Erythroblast (primary cell): ENCODE data around the gene CSH1.
A peak's percentile ranks its signal among the peaks of the same experiment; 100 is the strongest.
"Not testable (repeated sequence)": the region's sequence is repeated elsewhere in the genome, so short reads cannot be mapped to it uniquely, and the experiment has no call there.

ENCODE experiments used
- DNase-seq, 2 experiments: peaks; one replicate each; lab custom pipeline; 2025; lab: John Stamatoyannopoulos, UW
- GATA1 ChIP-seq: IDR thresholded peaks from 2 replicates; pipeline ENCODE4 v1.6.1; 2011; ENCODE audit warnings: low read depth, mild to moderate bottlenecking, control low read depth, low read length, moderate library complexity
- POLR2A ChIP-seq: IDR thresholded peaks from 2 replicates; pipeline ENCODE4 v1.6.1; 2011; ENCODE audit warnings: mild to moderate bottlenecking, low read length

The CSH1 gene

DNA sequence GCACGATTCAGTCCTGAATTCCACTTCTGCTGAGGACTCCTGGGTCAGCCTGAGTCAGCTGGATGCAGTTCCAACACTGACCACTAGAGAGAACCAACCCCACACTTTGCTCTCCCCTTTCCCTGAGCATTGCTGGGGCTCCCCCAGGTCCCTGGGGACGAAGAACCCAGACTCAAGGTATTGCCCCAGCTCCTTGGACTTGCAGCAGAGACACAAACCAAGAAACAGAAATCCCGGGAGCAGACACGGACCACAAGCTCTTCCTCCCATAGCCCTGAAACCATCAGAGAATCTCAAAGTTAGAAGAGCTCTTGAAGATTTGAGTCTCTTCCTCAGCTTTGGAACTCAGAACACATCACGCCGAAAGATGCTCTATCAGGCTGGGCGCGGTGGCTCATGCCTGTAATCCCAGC is 22.9 kb upstream of the CSH1 start:
- DNase-seq = peak; percentile 57 to 82
- TF ChIP-seq GATA1 (no peak), POLR2A (no peak)

DNA sequence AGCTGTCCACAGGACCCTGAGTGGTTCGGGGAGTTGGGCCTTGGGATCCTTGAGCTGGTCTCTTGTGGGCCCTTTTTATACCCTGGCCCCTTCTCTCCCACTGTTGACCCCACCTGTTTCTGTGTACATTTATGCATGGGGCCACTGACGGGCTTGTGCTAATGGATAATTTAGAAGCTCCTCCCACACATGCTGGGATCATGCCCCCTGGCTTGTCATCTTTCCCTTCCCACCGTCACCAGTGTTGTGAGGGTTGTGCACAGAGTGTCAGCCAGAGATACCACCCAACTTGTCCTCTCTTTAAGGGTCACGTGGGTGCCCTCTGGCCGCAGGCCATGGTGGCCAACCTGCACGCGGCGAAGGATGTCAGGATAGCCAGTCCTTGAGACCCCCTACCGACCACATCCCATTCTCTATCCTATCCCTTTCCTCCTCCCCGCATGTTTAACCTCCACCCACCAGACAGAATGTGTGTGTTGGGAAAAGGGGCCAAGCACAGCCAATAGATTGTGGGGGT is 22.5 kb upstream of the CSH1 start, which contains the start of gene GH1:
TSS of gene GH1 (minus strand) at position 51 of the 517 bp plus-strand sequence. CDS start 63 bp downstream, outside the sequence.
- DNase-seq = not testable (repeated sequence)

DNA sequence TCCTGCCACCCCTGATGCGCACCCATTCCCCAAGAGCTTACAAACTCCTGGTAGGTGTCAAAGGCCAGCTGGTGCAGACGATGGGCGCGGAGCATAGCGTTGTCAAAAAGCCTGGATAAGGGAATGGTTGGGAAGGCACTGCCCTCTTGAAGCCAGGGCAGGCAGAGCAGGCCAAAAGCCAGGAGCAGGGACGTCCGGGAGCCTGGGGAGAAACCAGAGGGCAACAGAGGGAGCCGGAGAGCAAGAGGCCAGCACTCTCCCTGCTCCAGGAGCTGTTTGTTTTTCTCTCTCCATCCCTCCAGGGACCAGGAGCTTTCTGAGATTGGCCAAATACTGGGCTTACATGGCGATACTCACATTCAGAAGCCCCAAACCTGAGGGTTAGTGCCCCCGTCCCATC is 21.9 kb upstream of the CSH1 start:
- no peak for DNase-seq
- TF ChIP-seq POLR2A (no peak), GATA1 (no peak)

DNA sequence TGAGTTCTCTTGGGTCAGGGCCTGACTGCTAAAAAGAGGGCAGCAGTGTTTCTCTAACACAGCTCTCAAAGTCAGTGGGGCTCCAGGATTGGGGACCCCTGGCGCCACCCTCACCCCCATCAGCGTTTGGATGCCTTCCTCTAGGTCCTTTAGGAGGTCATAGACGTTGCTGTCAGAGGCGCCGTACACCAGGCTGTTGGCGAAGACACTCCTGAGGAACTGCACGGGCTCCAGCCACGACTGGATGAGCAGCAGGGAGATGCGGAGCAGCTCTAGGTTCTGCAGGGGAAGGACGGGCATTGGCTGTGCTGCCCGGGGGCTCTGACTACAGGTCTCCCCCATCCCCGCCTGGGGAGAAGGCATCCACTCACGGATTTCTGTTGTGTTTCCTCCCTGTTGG is 21.3 kb upstream of the CSH1 start:
- no peak for DNase-seq
- TF ChIP-seq GATA1 (no peak), POLR2A (no peak)

DNA sequence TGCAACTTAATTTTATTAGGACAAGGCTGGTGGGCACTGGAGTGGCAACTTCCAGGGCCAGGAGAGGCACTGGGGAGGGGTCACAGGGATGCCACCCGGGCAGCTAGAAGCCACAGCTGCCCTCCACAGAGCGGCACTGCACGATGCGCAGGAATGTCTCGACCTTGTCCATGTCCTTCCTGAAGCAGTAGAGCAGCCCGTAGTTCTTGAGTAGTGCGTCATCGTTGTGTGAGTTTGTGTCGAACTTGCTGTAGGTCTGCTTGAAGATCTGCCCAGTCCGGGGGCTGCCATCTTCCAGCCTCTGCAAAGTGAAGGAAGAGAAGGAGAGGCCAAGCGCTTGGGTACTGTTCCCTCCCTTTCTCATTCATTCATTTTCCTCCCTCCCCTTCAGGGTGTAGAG is 20.8 kb upstream of the CSH1 start:
- DNase-seq = not testable (repeated sequence)

DNA sequence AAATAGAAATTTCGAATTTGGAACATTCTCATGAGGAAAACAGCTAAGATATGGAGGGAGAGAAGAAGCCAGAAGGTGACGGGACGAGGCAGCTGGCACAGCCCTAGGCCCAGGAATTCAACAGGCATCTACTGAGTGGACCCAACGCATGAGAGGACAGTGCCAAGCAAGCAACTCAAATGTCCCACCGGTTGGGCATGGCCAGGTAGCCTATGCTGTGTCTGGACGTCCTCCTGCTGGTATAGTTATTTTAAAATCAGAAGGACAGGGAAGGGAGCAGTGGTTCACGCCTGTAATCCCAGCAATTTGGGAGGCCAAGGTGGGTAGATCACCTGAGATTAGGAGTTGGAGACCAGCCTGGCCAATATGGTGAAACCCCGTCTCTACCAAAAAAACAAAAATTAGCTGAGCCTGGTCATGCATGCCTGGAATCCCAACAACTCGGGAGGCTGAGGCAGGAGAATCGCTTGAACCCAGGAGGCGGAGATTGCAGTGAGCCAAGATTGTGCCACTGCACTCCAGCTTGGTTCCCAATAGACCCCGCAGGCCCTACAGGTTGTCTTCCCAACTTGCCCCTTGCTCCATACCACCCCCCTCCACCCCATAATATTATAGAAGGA is 20.3 kb upstream of the CSH1 start:
- TF ChIP-seq GATA1 (no peak), POLR2A (no peak)
- DNase-seq = no peak

DNA sequence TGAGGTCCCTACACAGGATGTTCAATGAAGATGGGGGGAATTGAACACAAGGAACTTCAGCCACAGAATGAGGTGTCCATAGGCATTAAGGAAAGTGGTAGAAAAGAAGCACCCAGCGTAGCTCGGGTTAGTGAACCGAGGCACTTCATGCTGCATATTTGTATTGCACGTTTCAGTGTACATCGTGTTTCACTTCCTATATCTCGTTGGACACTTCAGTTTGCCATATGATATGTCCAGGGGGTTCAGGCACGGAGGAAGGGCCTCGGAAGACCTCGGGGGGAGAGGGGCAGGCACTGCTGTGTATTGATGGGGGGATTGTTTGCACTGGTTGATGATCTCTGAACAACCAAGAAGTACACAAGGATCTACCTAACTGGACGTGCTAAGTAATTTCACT is 19.4 kb upstream of the CSH1 start:
- not testable (repeated sequence) for DNase-seq

DNA sequence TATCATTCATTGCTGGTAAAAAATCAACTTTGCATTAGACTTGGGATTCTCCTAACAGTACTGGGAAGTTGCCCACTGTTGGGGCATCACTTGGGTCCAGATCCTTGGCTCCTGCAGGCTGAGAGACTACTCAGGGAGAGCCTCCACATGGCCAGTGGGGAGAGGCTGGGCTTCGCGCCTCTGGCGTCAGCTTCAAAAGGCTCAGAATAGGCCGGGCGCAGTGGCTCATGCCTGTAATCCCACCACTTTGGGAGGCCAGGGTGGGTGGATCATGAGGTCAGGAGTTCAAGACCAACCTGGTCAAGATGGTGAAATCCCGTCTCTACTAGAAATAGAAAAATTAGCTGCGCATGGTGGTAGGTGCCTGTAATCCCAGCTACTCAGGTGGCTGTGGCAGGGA is 18.1 kb upstream of the CSH1 start:
- no peak for DNase-seq
- TF ChIP-seq GATA1 (no peak), POLR2A (no peak)

DNA sequence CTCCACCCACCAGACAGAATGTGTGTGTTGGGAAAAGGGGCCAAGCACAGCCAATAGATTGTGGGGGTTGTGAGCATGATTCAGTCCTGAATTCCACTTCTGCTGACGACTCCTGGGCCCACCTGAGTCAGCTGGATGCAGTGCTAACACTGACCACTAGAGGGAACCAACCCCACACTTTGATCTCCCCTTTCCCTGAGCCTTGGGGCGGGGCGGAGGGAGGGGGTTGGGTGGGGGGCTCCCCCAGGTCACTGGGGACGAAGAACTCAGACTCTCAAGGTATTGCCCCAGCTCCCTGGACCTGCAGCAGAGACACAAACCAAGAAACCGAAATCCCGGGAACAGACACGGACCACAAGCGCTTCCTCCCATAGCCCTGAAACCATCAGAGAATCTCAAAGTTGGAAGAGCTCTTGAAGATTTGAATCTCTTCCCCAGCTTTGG is 15.3 kb upstream of the CSH1 start:
- peak in 1 of 2 experiments; percentile 69 for DNase-seq
- TF ChIP-seq GATA1 (no peak), POLR2A (no peak)

DNA sequence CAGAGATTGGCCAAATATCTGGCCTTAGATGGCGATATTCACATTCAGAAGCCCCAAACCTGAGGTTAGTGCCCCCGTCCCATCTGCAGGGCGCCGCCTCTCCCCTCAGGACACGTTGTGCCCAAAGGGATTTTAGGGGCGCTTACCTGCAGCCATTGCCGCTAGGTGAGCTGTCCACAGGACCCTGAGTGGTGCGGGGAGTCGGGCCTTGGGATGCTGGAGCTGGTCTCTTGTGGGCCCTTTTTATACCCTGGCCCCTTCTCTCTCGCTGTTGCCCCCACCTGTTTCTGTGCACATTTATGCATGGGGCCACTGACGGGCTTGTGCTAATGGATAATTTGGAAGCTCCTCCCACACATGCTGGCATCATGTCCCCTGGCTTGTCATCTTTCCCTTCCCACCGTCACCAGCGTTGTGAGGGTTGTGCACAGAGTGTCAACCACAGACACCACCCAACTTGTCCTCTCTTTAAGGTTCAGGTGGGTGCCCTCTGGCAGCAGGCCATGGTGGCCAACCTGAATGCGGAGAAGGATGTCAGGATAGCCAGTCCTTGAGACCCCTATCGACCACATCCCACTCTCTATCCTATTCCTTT is 14.8 kb upstream of the CSH1 start, which contains the start of gene CSHL1:
TSS of gene CSHL1 (minus strand) at position 218 of the 595 bp plus-strand sequence. CDS start at position 156, 62 bp downstream.
- TF ChIP-seq POLR2A = no peak
- no peak for TF ChIP-seq GATA1
- no peak for DNase-seq

DNA sequence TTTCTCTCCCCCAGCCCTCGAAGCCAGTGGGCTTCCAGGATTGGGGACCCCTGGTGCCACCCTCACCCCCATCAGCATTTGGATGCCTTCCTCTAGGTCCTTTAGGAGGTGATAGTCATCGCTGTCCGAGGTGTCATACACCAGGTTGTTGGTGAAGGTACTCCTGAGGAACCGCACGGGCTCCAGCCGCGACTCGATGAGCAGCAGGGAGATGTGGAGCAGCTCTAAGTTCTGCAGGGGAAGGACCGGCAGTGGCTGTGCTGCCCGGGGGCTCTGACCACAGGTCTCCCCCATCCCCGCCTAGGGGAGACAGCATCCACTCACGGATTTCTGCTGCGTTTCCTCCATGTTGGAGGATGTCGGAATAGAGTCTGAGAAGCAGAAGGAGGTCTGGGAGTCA is 13.7 kb upstream of the CSH1 start:
- DNase-seq = no peak
- TF ChIP-seq POLR2A = no peak
- TF ChIP-seq GATA1 = no peak

DNA sequence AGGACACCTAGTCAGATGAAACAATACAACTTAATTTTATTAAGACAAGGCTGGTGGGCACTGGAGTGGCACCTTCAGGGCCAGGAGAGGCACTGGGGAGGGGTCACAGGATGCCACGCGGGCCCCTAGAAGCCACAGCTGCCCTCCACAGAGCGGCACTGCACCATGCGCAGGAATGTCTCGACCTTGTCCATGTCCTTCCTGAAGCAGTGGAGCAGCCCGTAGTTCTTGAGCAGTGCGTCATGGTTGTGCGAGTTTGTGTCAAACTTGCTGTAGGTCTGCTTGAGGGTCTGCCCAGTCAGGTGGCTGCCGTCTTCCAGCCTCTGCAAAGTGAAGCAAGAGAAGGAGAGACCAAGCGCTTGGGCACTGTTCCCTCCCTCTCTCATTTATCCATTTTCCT is 13.2 kb upstream of the CSH1 start:
- not testable (repeated sequence) for DNase-seq

DNA sequence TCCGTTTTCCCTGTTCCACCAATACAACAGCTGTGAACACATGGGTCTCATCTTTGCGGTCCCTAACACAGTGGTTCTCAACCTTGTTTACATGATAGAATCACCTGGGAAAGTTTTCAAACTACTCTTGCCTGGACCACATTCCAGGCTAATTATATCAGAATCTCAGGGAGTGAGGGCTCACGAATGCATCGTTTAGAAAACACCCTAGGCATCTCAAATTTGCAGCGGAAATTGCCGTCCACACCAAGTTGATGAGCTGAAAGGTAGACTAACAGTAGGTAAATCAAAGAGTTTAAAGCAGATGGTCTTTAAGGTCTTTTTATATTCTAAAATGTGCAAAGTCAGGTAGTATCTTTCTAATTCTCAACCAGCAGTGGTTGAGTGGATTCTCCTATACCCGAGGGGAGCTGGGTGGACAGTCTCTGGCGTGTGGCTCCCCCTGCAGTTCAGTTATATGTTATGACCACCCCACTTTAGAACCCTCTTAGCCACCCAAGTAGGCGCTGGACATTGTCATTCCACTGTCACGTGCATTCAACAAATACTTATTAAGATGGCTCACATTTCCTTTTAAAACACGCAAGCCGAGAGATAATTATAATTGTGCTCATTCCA is 10.9 kb upstream of the CSH1 start:
- DNase-seq = peak in 1 of 2 experiments; percentile 19

DNA sequence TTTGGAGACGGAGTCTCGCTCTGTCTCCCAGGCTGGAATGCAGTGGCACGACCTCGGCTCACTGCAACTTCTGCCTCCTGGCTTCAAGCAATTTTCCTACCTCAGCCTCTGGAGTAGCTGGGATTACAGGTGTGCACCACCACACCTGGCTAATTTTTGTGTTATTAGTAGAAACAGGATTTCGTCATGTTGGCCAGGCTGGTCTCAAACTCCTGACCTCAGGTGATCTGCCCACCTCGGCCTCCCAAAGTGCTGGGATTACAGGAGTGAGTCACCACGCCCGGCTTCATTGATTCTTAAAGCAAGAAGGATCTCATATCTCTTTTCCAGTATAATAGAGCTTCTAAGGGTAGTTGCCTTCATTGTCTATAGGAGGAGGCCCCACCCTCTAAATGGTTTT is 8.4 kb upstream of the CSH1 start:
- DNase-seq = not testable (repeated sequence)

DNA sequence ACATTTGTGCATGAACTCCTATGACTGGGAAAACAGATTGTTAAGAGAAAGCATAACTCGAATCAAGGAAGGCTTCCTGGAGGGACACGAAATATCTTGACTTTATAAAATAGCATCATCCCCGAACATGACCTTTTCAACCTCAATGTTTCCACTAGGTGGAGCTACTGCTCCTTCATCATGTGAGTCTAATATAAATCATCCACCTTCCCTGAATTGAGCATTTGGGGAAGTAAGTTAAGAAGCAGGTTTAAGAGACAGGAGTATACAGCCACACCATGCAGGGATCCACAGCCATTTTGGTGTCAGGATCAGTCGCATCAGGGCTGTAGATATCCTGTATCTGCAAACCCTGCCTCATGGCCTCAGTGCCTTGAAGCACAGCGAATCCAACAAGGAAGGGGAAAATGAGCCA is 7.4 kb upstream of the CSH1 start:
- DNase-seq = peak in 1 of 2 experiments; percentile 51

DNA sequence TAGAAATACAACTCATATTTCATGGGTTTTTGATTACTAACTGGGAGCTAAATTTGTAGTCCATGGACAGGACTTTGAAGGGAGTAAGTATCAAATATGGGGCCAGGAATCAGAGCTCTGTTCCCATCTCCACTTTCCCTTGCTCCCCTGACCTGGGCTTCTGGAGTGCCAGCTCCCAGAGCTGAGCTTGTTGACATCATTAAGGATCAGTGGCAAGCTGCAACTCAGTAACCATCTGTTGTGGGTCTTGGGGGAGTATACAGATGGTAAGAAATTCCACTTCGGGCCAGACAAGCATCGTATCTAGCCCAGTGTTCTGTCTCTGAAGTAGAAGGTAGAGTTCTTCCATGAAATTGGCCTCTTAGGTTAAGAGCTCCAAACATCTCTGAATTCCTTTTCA is 5.6 kb upstream of the CSH1 start:
- not testable (repeated sequence) for DNase-seq

DNA sequence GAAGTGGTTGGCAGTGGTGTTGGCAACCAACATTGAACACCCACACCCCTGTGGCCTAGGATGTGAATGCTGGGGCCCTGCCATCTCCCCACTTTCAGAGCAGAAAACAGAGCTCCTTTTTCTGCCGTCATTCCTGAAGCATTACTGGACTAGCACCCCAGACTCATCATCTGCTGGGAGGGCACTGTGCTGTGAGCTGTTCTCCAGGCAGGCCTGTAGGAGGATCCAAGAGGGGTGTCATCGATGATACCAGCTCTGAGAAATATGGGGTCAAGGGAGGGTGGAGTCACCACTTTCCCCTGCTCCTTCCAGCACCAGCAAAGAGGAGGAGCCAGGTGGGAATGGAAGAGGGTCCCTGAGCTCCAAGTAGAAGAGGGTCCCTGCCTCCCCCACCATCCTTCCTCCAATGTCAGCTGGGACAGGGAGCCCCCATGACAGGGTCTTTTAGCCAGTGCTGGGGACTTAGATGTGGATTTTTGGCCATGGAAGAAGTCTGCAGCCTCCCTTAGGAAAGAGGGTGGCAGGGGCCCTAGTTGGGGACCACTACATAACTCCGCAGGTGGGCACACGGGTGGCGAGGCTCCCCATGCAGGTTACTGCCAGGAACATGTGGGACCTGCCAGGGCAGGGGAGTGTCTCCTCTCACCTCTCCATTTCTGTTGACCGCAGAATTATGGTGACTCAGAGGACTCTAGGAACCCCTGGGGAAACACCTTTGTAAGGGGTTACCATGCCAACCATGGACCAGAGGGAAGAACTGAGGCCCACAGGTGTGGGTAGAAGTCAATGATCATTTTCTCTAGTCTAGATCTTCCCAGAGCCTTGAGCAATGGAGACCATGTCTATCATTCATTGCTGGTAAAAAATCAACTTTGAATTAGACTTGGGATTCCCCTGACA is 2.8 kb upstream of the CSH1 start:
- DNase-seq = not testable (repeated sequence)

DNA sequence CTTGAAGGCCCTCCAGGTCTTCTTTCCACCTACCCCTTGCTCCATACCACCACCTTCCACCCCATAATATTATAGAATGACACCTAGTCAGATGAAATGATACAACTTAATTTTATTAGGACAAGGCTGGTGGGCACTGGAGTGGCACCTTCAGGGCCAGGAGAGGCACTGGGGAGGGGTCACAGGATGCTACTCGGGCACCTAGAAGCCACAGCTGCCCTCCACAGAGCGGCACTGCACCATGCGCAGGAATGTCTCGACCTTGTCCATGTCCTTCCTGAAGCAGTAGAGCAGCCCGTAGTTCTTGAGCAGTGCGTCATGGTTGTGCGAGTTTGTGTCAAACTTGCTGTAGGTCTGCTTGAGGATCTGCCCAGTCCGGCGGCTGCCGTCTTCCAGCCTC is 1.6 kb downstream of the CSH1 start:
- not testable (repeated sequence) for DNase-seq

DNA sequence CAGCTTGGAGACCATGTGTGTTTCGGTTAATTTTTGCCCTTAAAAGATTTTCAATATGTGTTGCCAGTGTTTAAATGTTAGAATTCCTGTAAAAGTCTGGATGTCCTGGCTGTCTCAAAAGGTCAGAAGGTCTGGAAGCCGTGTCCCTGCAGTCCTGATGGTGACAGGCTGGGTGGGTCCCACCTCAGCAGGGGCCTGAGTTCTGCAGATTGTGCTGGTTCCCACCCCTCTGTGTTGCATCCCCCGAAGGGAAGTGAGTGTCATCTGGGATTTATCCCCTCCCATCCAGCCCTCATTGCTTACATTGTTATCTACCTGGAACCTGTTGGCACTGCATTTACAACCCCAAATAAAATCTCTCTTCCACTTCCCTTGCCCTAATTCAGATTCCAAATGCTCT is 2.4 kb downstream of the CSH1 start:
- DNase-seq = not testable (repeated sequence)
